UCSD-AML1 (cell line): ENCODE data around the gene HOGA1.
"Not testable (repeated sequence)": the region's sequence is repeated elsewhere in the genome, so short reads cannot be mapped to it uniquely, and the experiment has no call there.

Source experiments
- DNase-seq: peaks from one replicate; lab custom pipeline; 2025; ENCODE audit not compliant: unreplicated experiment; lab: John Stamatoyannopoulos, UW

HOGA1 gene

GRCh38 chr10:97644936-97645335, 60.7 kb downstream of the HOGA1 start:
- no peak for DNase-seq

DNA sequence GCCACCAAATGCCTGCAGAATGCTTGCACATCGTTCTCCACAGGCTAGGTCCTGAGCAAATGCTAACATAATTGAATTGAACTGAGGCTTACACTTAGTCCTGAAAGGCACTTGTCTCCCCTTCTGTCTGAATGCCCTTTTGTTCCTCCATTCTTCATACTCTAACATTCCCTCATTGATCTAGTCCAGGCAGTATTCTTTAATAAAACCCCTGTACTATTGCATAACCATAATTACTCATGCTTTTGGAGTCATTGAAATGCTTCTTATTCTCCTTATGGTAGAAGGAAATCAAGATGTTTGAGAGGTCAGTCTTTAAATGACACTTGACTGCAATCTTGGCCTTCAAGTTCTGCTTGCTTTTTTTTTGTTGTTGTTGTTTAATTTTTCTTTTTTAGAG, 63.4 kb downstream of the HOGA1 start:
- DNase-seq: no peak

- no peak for DNase-seq
These were observed 64.6 kb downstream of the HOGA1 start for GRCh38 chr10:97648562-97649404.

DNA sequence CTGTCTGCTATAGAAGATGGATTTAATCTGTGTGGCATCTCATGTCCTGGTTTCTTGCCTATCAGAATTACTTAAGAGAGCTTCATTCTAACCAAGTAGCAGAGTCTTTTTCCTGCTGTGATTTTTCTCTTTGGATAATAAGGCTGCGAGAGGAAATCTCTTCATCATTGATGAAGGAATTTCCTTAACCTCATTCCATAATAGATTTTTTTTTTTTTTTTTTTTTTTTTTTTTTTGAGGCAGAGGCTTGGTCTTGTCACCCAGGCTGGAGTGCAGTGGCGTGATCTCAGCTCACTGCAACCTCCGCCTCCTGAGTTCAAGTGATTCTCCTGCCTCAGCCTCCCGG, 65.2 kb downstream of the HOGA1 start:
- not testable (repeated sequence) for DNase-seq

DNA sequence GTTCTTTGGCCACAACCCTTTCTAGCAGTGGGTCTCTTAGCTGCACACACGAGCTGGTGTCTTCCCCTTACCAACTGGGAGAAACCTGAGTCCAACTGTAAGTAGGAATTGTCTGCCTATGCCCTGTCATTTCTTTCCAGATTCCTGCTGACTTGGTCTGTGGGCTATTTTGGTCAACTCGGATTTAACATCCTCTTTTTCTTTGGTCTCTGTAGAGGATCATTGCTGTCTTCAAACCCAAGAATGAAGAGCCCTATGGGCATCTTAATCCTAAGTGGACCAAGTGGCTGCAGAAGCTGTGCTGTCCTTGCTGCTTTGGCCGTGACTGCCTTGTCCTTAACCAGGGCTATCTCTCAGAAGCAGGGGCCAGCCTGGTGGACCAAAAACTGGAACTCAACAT, 66.5 kb downstream of the HOGA1 start:
- no peak for DNase-seq

- DNase-seq: no peak
These were observed 67.6 kb downstream of the HOGA1 start for GRCh38 chr10:97651773-97652172.

GRCh38 chr10:97656777-97657176, 72.6 kb downstream of the HOGA1 start:
- no peak for DNase-seq

GRCh38 chr10:97659589-97659988, 75.4 kb downstream of the HOGA1 start:
- DNase-seq: no peak
